GM12878 (cell line): ENCODE results near the gene KDM3B. TPM values are rescaled to one million over a fixed set of nuclear protein-coding genes. Genes with fewer than 3 reads are reported as not detected.

Experiments used
- ATAC-seq: fragments of 200-7000 bp; cut with Tn5 transposase; 3 replicates; pipeline ENCODE4 v1.9.1; 2020; ENCODE audit warnings: mild to moderate bottlenecking, moderate library complexity
- BruUV-seq: library from RNA; stranded (reverse); fragments of 400-500 nt; replicated peaks from 2 replicates; lab custom pipeline; 2021; lab: Mats Ljungman, UMichigan
- CTCF ChIA-PET: fragments of 300-600 bp; sonication (Branson Sonifier 250); formaldehyde crosslinking; extraction: SDS; loops from one replicate; lab custom pipeline; 2021; ENCODE audit warnings: inconsistent platforms; lab: Yijun Ruan, JAX
- POLR2A ChIA-PET: fragments of 350-600 bp; formaldehyde crosslinking; extraction: SDS; loops from one replicate; lab custom pipeline; 2021; ENCODE audit warnings: inconsistent platforms; lab: Charles Lee
- RAD21 ChIA-PET: fragments of 300-600 bp; sonication (Branson Sonifier 250); formaldehyde crosslinking; loops from one replicate; lab custom pipeline; 2023; ENCODE audit warnings: antibody characterized with exemption; ENCODE audit not compliant: unreplicated experiment; lab: Charles Lee
- SMC1A ChIA-PET: fragments of 300-600 bp; sonication (Branson Sonifier 250); formaldehyde crosslinking; loops from one replicate; lab custom pipeline; 2023; ENCODE audit not compliant: unreplicated experiment, uncharacterized antibody; lab: Charles Lee
- DNase-seq: peaks from one replicate; pipeline ENCODE4 v3.0.0-alpha.2; 2011; ENCODE audit warnings: low read depth, low spot score
- FAIRE-seq: peaks from 3 replicates; lab custom pipeline; 2011; peaks lifted over from hg19 to GRCh38; lab: Jason Lieb, UNC
- H2AFZ ChIP-seq: 2 replicates; pipeline ENCODE4 v1.6.0; 2011; ENCODE audit warnings: low read depth, low read length, control low read depth; ENCODE audit not compliant: control insufficient read depth
- H3K27ac ChIP-seq: 2 replicates; pipeline ENCODE4 v1.5.1; 2011; ENCODE audit warnings: control low read depth; ENCODE audit not compliant: control insufficient read depth, insufficient read depth
- H3K27me3 ChIP-seq, 2 experiments: replicated peaks in 1 of 2; 2 replicates each; pipeline versions ENCODE4 v1.6.0 to v1.6.1; 2011; ENCODE audit warnings: low read length in 1 of 2; ENCODE audit not compliant: control insufficient read depth in 2 of 2, insufficient read depth in 2 of 2
- H3K36me3 ChIP-seq, 2 experiments: 2 replicates each; pipeline ENCODE4 v1.5.1; 2011; ENCODE audit warnings: low read length in 1 of 2; ENCODE audit not compliant: control insufficient read depth in 2 of 2, insufficient read depth in 2 of 2
- H3K4me1 ChIP-seq: 2 replicates; pipeline ENCODE4 v1.6.1; 2011; ENCODE audit warnings: mild to moderate bottlenecking, low read length, moderate library complexity, mixed read lengths; ENCODE audit not compliant: control insufficient read depth, insufficient read depth
- H3K4me2 ChIP-seq: 2 replicates; pipeline ENCODE4 v1.6.0; 2011; ENCODE audit warnings: control low read depth; ENCODE audit not compliant: control insufficient read depth, insufficient read depth
- H3K4me3 ChIP-seq: fragments of 200-600 bp; sonication (generic); 2 replicates; pipeline ENCODE4 v1.5.1; 2016
- H3K79me2 ChIP-seq: 2 replicates; pipeline ENCODE4 v1.6.0; 2011; ENCODE audit warnings: low read length; ENCODE audit not compliant: control insufficient read depth, insufficient read depth
- H3K9ac ChIP-seq: 2 replicates; pipeline ENCODE4 v1.8.0; 2011; ENCODE audit warnings: low read length, control low read depth, mixed read lengths; ENCODE audit not compliant: control insufficient read depth, insufficient read depth
- H3K9me3 ChIP-seq: replicated peaks from 3 replicates; pipeline ENCODE4 v1.5.1; 2011; ENCODE audit warnings: mild to moderate bottlenecking, low read length; ENCODE audit not compliant: control insufficient read depth, insufficient read depth
- H4K20me1 ChIP-seq: 2 replicates; pipeline ENCODE4 v1.6.0; 2011; ENCODE audit not compliant: control insufficient read depth, insufficient read depth
- ATF7 ChIP-seq: fragments of 450-650 bp; IDR thresholded peaks from 2 replicates; pipeline ENCODE4 v1.6.1; 2016; ENCODE audit warnings: low read depth, mild to moderate bottlenecking
- BCLAF1 ChIP-seq: fragments of 450-650 bp; IDR thresholded peaks from 2 replicates; pipeline ENCODE4 v1.6.1; 2017; ENCODE audit warnings: antibody characterized with exemption, mild to moderate bottlenecking, moderate library complexity
- CBX5 ChIP-seq: sonication (generic); IDR thresholded peaks from 2 replicates; pipeline ENCODE4 v1.6.1; 2016; ENCODE audit warnings: low read depth, moderate library complexity, mild to moderate bottlenecking, inconsistent platforms
- CEBPB ChIP-seq, 2 experiments: fragments of 150-350 bp in 1 of 2; IDR thresholded peaks; 2 replicates each; pipeline ENCODE4 v1.6.1; 2012 to 2014; ENCODE audit warnings: low read depth in 2 of 2, low read length in 2 of 2, borderline replicate concordance in 1 of 2, inconsistent platforms in 1 of 2
- E2F4 ChIP-seq: IDR thresholded peaks from 2 replicates; pipeline ENCODE4 v1.6.1; 2012; ENCODE audit warnings: low read depth, low read length, improper control_type of control experiment
- EED ChIP-seq: sonication (generic); IDR thresholded peaks from 2 replicates; pipeline ENCODE4 v1.6.1; 2016; ENCODE audit warnings: antibody characterized with exemption, low read depth
- FOS ChIP-seq: IDR thresholded peaks from 3 replicates; pipeline ENCODE4 v1.6.1; 2011; ENCODE audit warnings: borderline replicate concordance; ENCODE audit not compliant: insufficient read length; ENCODE audit errors: extremely low read depth
- GATAD2B ChIP-seq: fragments of 450-650 bp; conservative IDR thresholded peaks from 2 replicates; pipeline ENCODE4 v1.6.1; 2017; ENCODE audit warnings: low read depth, mild to moderate bottlenecking, moderate library complexity
- HDAC6 ChIP-seq: fragments of 200-600 bp; sonication (generic); IDR thresholded peaks from one replicate; pipeline ENCODE4 v1.8.0; 2017; ENCODE audit warnings: antibody characterized with exemption; ENCODE audit not compliant: unreplicated experiment
- KDM1A ChIP-seq: fragments of 200-600 bp; sonication (generic); IDR thresholded peaks from 2 replicates; pipeline ENCODE4 v1.6.1; 2016; ENCODE audit warnings: borderline replicate concordance
- LARP7 ChIP-seq: fragments of 450-650 bp; IDR thresholded peaks from 2 replicates; pipeline ENCODE4 v1.6.1; 2017; ENCODE audit warnings: mild to moderate bottlenecking
- POU2F2 ChIP-seq: IDR thresholded peaks from 3 replicates; pipeline ENCODE4 v1.6.1; 2011; ENCODE audit warnings: low read depth, mild to moderate bottlenecking, low read length, borderline replicate concordance
- USF1 ChIP-seq: IDR thresholded peaks from 2 replicates; pipeline ENCODE4 v1.6.1; 2011; ENCODE audit warnings: borderline replicate concordance, low read depth, mild to moderate bottlenecking, moderate library complexity, mixed read lengths, low read length; ENCODE audit not compliant: insufficient read depth; ENCODE audit errors: extremely low read length
- YY1 ChIP-seq: IDR thresholded peaks from 2 replicates; pipeline ENCODE4 v1.6.1; 2011; ENCODE audit warnings: low read depth, mild to moderate bottlenecking, low read length
- ZNF622 ChIP-seq: fragments of 450-650 bp; IDR thresholded peaks from 2 replicates; pipeline ENCODE4 v1.6.1; 2017; ENCODE audit warnings: mild to moderate bottlenecking, inconsistent platforms
- WGBS: methylation state at CpG from one replicate; pipeline ENCODE4 v1.1.6; 2016; ENCODE audit warnings: low lambda C conversion rate; ENCODE audit not compliant: insufficient replicate concordance, insufficient coverage; ENCODE audit errors: missing lambda C conversion rate; 5-methylcytosine and 5-hydroxymethylcytosine counted together
- in situ Hi-C: fragments of 300-500 bp; cut with MboI; formaldehyde crosslinking; loops from 9 replicates; pipeline ENCODE4 v1.14.3; 2018; ENCODE audit warnings: mixed read lengths
- intact Hi-C: fragments of 100-400 bp; cut with micrococcal nuclease; formaldehyde crosslinking; loops from one replicate; pipeline ENCODE4 v1.14.2; 2022; ENCODE audit not compliant: unreplicated experiment
- polyA plus RNA-seq, 11 experiments: library from polyadenylated mRNA; depleted of rRNA in 4 of 11; unstranded in 6 of 11; stranded (reverse) in 5 of 11; fragments of >200 nt; fragmentation: Nextera tagmentation in 4 of 11; fragmentation: Illumina TruSeq in 1 of 11; extraction: Ambion mirVana in 4 of 11; extraction: Trizol in 1 of 11; gene quantifications; 1 replicate in 1 of 11; 2 replicates in 10 of 11; pipeline versions ENCODE4 v1.2.1 to v1.2.3, GENCODE V29; 2011 to 2016; ENCODE audit warnings: inconsistent platforms in 2 of 11, missing spikeins in 2 of 11, low read depth in 1 of 11
- total RNA-seq, 4 experiments: library from RNA; depleted of rRNA in 3 of 4; stranded (reverse); fragments of >200 nt in 3 of 4; fragmentation: Illumina TruSeq in 1 of 4; extraction: Trizol in 1 of 4; gene quantifications; 2 replicates each; pipeline versions ENCODE4 v1.2.1 to v1.2.3, GENCODE V29; 2013 to 2021
- TF ChIP-seq, protein P1 (sequence below): fragments of 450-650 bp; IDR thresholded peaks from 2 replicates; pipeline ENCODE4 v1.6.1; 2017; ENCODE audit warnings: borderline replicate concordance

Gene KDM3B
- total and polyA plus RNA-seq, 10 of the 15 experiments (the other 5 are each of a cell fraction or from before 2014, with no cell fraction given), result 8.5 to 45.7 (median 29.0) TPM

GRCh38 chr5:138464388-138465260, 112.1 kb downstream of the KDM3B start:
- H4K20me1 ChIP-seq, result no peaks in the 10 kb centered on the region
- peak overlapping the region; percentile 95 for H3K4me2 ChIP-seq
- DNase-seq (peak; percentile 94), ATAC-seq (peak; percentile 85), FAIRE-seq (peak; percentile 93)
- peak overlapping the region; percentile 84 for H2AFZ ChIP-seq
- peaks cover 0 to 6% of the 10 kb centered on the region in 2 experiments; a peak in 1 of 4 replicates for H3K27me3 ChIP-seq
- no peaks in the 10 kb centered on the region for H3K79me2 ChIP-seq
- peaks cover 13% of the 10 kb centered on the region for H3K4me1 ChIP-seq
- peak overlapping the region; percentile 98 for H3K27ac ChIP-seq
- SMC1A ChIA-PET, result interaction anchor here (0.6 to 1.2 kb wide), 3 partner anchors 35 to 79 kb away, joined by 3 to 7 read pairs (median 4); partner anchors contain the start of gene ETF1
- RAD21 ChIA-PET, result interaction anchor here (0.8 to 2.7 kb wide), 8 partner anchors 9 to 285 kb away, joined by 3 to 12 read pairs (median 4); partner anchors contain the start of genes BRD8, ETF1, FAM53C and HSPA9
- no peaks in the 10 kb centered on the region; a peak in 1 of 4 replicates for H3K36me3 ChIP-seq
- no peaks in the 10 kb centered on the region for H3K9me3 ChIP-seq
- in situ Hi-C loops, result no loop called here
- peak overlapping the region; percentile 89 for H3K9ac ChIP-seq
- peak overlapping the region; percentile 80 for H3K4me3 ChIP-seq
- BruUV-seq, result TSS peak; percentile 91
- CTCF ChIA-PET, result interaction anchor here (0.8 to 9.2 kb wide), 10 partner anchors 15 to 284 kb away, joined by 3 to 71 read pairs (median 8); partner anchors contain the start of genes ETF1, FAM53C and KDM3B
- WGBS, result 1% methylated on average over 64 of the region's 64 CpGs
- intact Hi-C loops, result loop anchor here (1.0 to 10.0 kb wide), 4 partner anchors 28 to 800 kb away; partner anchors contain the start of genes ETF1 and HNRNPA0
- POLR2A ChIA-PET, result interaction anchor here (0.6 to 1.9 kb wide), 14 partner anchors 10 to 808 kb away, joined by 3 to 14 read pairs (median 4); partner anchors contain the start of genes CDC23, ETF1, FAM53C and KDM3B
- TF ChIP-seq ATF7 (peak; percentile 50; the same call in 1 of the 2 replicates), HDAC6 (no peak), FOS (peak; percentile 45), ZNF622 (no peak), CEBPB (IDR thresholded peaks at IDR 0.05; ENCODE audit: borderline replicate concordance in 1 of 2, low read depth in 2 of 2, low read length in 2 of 2) (no peak), KDM1A (no peak), EED (peak; percentile 88), GATAD2B (peak; percentile 93), BCLAF1 (no peak), CBX5 (no peak), YY1 (no peak), E2F4 (no peak), POU2F2 (peak; percentile 8; the same call in 1 of the 3 replicates), USF1 (no peak), LARP7 (peak; percentile 80; the same call in 1 of the 2 replicates)
- TF ChIP-seq, protein P1, sequence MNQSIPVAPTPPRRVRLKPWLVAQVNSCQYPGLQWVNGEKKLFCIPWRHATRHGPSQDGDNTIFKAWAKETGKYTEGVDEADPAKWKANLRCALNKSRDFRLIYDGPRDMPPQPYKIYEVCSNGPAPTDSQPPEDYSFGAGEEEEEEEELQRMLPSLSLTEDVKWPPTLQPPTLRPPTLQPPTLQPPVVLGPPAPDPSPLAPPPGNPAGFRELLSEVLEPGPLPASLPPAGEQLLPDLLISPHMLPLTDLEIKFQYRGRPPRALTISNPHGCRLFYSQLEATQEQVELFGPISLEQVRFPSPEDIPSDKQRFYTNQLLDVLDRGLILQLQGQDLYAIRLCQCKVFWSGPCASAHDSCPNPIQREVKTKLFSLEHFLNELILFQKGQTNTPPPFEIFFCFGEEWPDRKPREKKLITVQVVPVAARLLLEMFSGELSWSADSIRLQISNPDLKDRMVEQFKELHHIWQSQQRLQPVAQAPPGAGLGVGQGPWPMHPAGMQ, result no peak
